Measurements from ENCODE around the gene SMIM3.

SMIM3 gene

DNA sequence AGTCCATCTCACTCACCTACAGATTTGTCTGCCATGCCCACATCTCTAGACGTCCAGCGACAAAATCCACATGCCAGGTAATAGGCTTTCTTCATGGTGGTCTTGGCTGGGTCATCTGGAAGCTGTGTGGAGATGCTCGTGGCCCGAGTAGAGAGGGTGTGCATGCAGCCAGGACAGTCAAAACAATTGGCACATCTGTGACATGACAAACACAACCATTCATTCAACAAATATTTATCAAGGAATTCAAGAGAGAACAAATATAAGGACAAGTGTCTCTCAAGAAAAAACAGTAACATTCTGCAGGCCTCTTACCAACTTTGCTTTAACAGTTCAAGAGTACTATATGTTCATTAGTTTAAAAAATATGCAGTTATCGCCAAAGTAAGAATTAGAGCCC, 25.1 kb upstream of the SMIM3 start:
- no peak for ATAC-seq

DNA sequence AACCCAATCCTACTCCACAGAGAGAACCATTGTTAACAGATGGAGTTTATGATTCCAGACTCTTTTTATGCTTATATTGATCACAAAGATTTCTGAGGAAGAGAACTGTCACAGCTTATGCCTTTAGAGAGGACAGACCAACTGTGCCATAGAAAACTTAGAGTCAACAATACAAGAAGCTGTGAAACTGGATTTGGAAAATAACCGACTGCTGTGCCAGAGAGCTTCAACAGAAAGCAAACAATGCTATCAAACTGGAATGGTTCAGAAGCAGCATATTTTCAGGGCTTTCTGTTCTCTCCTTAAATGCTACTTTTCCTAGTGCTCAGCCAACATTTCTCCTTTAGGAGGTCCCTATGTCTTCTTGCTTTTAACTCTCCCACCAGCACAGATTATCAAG, 24.7 kb upstream of the SMIM3 start:
- no peak for ATAC-seq
- TF ChIP-seq TCF4 (CRISPR knock-in tag; IDR thresholded peaks at IDR 0.05; ENCODE audit: borderline replicate concordance) (no peak), TOX (CRISPR knock-in tag; IDR thresholded peaks at IDR 0.05; ENCODE audit: borderline replicate concordance) (no peak), SNAI2 (CRISPR knock-in tag; IDR thresholded peaks at IDR 0.05) (no peak), ISL1 (CRISPR knock-in tag; IDR thresholded peaks at IDR 0.05) (no peak), ARNTL (CRISPR knock-in tag; IDR thresholded peaks at IDR 0.05; ENCODE audit: borderline replicate concordance, low read depth) (no peak)
- TF ChIP-seq, protein P1, sequence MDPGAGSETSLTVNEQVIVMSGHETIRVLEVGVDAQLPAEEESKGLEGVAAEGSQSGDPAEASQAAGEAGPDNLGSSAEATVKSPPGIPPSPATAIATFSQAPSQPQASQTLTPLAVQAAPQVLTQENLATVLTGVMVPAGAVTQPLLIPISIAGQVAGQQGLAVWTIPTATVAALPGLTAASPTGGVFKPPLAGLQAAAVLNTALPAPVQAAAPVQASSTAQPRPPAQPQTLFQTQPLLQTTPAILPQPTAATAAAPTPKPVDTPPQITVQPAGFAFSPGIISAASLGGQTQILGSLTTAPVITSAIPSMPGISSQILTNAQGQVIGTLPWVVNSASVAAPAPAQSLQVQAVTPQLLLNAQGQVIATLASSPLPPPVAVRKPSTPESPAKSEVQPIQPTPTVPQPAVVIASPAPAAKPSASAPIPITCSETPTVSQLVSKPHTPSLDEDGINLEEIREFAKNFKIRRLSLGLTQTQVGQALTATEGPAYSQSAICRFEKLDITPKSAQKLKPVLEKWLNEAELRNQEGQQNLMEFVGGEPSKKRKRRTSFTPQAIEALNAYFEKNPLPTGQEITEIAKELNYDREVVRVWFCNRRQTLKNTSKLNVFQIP (CRISPR knock-in tag; IDR thresholded peaks at IDR 0.05; ENCODE audit: borderline replicate concordance, low read depth), result no peak

More for the DNA sequence above, 25.1 kb upstream of the SMIM3 start:
- TF ChIP-seq, protein P2, sequence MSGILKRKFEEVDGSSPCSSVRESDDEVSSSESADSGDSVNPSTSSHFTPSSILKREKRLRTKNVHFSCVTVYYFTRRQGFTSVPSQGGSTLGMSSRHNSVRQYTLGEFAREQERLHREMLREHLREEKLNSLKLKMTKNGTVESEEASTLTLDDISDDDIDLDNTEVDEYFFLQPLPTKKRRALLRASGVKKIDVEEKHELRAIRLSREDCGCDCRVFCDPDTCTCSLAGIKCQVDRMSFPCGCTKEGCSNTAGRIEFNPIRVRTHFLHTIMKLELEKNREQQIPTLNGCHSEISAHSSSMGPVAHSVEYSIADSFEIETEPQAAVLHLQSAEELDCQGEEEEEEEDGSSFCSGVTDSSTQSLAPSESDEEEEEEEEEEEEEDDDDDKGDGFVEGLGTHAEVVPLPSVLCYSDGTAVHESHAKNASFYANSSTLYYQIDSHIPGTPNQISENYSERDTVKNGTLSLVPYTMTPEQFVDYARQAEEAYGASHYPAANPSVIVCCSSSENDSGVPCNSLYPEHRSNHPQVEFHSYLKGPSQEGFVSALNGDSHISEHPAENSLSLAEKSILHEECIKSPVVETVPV (CRISPR knock-in tag; IDR thresholded peaks at IDR 0.05), result no peak
- TF ChIP-seq GLIS3 (CRISPR knock-in tag; IDR thresholded peaks at IDR 0.05) (no peak), CSDC2 (CRISPR knock-in tag; IDR thresholded peaks at IDR 0.05) (no peak), ZFP30 (CRISPR knock-in tag; IDR thresholded peaks at IDR 0.05) (no peak), ZNF8 (CRISPR knock-in tag; IDR thresholded peaks at IDR 0.05) (no peak), SNAI2 (CRISPR knock-in tag; IDR thresholded peaks at IDR 0.05) (no peak), ZNF565 (CRISPR knock-in tag; conservative IDR thresholded peaks at IDR 0.05; ENCODE audit: low read depth) (no peak)
- TF ChIP-seq, protein P3, sequence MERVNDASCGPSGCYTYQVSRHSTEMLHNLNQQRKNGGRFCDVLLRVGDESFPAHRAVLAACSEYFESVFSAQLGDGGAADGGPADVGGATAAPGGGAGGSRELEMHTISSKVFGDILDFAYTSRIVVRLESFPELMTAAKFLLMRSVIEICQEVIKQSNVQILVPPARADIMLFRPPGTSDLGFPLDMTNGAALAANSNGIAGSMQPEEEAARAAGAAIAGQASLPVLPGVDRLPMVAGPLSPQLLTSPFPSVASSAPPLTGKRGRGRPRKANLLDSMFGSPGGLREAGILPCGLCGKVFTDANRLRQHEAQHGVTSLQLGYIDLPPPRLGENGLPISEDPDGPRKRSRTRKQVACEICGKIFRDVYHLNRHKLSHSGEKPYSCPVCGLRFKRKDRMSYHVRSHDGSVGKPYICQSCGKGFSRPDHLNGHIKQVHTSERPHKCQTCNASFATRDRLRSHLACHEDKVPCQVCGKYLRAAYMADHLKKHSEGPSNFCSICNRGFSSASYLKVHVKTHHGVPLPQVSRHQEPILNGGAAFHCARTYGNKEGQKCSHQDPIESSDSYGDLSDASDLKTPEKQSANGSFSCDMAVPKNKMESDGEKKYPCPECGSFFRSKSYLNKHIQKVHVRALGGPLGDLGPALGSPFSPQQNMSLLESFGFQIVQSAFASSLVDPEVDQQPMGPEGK (CRISPR knock-in tag; IDR thresholded peaks at IDR 0.05; ENCODE audit: borderline replicate concordance), result no peak
- TF ChIP-seq, protein P4, sequence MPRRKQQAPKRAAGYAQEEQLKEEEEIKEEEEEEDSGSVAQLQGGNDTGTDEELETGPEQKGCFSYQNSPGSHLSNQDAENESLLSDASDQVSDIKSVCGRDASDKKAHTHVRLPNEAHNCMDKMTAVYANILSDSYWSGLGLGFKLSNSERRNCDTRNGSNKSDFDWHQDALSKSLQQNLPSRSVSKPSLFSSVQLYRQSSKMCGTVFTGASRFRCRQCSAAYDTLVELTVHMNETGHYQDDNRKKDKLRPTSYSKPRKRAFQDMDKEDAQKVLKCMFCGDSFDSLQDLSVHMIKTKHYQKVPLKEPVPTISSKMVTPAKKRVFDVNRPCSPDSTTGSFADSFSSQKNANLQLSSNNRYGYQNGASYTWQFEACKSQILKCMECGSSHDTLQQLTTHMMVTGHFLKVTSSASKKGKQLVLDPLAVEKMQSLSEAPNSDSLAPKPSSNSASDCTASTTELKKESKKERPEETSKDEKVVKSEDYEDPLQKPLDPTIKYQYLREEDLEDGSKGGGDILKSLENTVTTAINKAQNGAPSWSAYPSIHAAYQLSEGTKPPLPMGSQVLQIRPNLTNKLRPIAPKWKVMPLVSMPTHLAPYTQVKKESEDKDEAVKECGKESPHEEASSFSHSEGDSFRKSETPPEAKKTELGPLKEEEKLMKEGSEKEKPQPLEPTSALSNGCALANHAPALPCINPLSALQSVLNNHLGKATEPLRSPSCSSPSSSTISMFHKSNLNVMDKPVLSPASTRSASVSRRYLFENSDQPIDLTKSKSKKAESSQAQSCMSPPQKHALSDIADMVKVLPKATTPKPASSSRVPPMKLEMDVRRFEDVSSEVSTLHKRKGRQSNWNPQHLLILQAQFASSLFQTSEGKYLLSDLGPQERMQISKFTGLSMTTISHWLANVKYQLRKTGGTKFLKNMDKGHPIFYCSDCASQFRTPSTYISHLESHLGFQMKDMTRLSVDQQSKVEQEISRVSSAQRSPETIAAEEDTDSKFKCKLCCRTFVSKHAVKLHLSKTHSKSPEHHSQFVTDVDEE (CRISPR knock-in tag; IDR thresholded peaks at IDR 0.05), result no peak
- TF ChIP-seq, protein P1 (CRISPR knock-in tag; IDR thresholded peaks at IDR 0.05; ENCODE audit: borderline replicate concordance, low read depth), result no peak

DNA sequence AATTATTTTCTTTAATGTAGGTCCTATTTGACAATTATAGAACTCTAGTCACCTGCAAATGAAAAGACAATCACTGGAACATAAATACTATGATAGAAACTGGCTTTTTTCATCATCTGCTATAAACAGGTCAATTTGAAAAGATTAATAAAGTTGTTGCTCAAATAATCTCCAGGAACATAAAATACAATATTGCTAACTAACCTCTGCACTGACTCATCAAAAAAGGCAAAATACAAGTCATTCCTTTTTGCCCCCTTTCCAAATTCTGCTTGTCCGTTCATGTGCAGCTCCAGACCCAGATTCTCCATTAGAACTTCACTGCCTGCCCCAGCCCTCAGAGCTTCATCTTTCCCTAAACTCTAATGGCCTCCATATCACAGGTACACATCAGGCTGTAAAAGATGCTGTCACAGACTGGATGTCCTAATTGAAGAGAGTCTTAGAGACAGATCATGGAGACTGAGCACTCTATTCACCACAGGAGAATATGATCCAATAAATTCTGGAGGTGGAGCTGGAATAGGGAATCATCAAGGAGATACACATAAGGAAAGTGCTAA, 21.4 kb upstream of the SMIM3 start:
- no peak for TF ChIP-seq ZC3H10 (CRISPR knock-in tag; IDR thresholded peaks at IDR 0.05)
- TF ChIP-seq GLIS3 (CRISPR knock-in tag; IDR thresholded peaks at IDR 0.05), result no peak
- no peak for TF ChIP-seq RARB (CRISPR knock-in tag; IDR thresholded peaks at IDR 0.05)
- TF ChIP-seq, protein P5, sequence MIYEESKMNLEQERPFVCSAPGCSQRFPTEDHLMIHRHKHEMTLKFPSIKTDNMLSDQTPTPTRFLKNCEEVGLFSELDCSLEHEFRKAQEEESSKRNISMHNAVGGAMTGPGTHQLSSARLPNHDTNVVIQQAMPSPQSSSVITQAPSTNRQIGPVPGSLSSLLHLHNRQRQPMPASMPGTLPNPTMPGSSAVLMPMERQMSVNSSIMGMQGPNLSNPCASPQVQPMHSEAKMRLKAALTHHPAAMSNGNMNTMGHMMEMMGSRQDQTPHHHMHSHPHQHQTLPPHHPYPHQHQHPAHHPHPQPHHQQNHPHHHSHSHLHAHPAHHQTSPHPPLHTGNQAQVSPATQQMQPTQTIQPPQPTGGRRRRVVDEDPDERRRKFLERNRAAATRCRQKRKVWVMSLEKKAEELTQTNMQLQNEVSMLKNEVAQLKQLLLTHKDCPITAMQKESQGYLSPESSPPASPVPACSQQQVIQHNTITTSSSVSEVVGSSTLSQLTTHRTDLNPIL (CRISPR knock-in tag; IDR thresholded peaks at IDR 0.05; ENCODE audit: low read depth), result no peak
- TF ChIP-seq, protein P2 (CRISPR knock-in tag; IDR thresholded peaks at IDR 0.05), result no peak
- no peak for TF ChIP-seq ARNTL (CRISPR knock-in tag; IDR thresholded peaks at IDR 0.05; ENCODE audit: borderline replicate concordance, low read depth)
- no peak for TF ChIP-seq ZNF565 (CRISPR knock-in tag; conservative IDR thresholded peaks at IDR 0.05; ENCODE audit: low read depth)
- no peak for TF ChIP-seq ZFP30 (CRISPR knock-in tag; IDR thresholded peaks at IDR 0.05)
- no peak for TF ChIP-seq SNAI2 (CRISPR knock-in tag; IDR thresholded peaks at IDR 0.05)
- no peak for TF ChIP-seq TOX (CRISPR knock-in tag; IDR thresholded peaks at IDR 0.05; ENCODE audit: borderline replicate concordance)
- TF ChIP-seq ISL1 (CRISPR knock-in tag; IDR thresholded peaks at IDR 0.05), result no peak
- TF ChIP-seq, protein P3 (CRISPR knock-in tag; IDR thresholded peaks at IDR 0.05; ENCODE audit: borderline replicate concordance), result no peak
- TF ChIP-seq ESRRG (CRISPR knock-in tag; IDR thresholded peaks at IDR 0.05), result no peak
- TF ChIP-seq TCF4 (CRISPR knock-in tag; IDR thresholded peaks at IDR 0.05; ENCODE audit: borderline replicate concordance), result no peak
- TF ChIP-seq ZFP3 (CRISPR knock-in tag; IDR thresholded peaks at IDR 0.05), result no peak
- no peak for ATAC-seq
